SK-N-SH treated with all-trans-retinoic acid at 6 μM for 48 hours (cell line): ENCODE data around the gene CTNND2.
"Not testable (repeated sequence)": the region's sequence is repeated elsewhere in the genome, so short reads cannot be mapped to it uniquely, and the experiment has no call there.

ENCODE experiments used
- ATAC-seq: fragments of 200-7000 bp; cut with Tn5 transposase; 3 replicates; pipeline ENCODE4 v1.9.1; 2020; ENCODE audit warnings: mild to moderate bottlenecking, moderate library complexity
- ARNTL ChIP-seq: fragments of 450-650 bp; formaldehyde crosslinking; IDR thresholded peaks from 2 replicates; pipeline ENCODE4 v1.5.0; 2020; ENCODE audit warnings: low read depth, mild to moderate bottlenecking, moderate library complexity, borderline replicate concordance
- BACH2 ChIP-seq: fragments of 250-450 bp; sonication (Bioruptor Pico); IDR thresholded peaks from 2 replicates; pipeline ENCODE4 v1.9.0; 2021; ENCODE audit warnings: mild to moderate bottlenecking, borderline replicate concordance
- GLIS3 ChIP-seq: fragments of 250-450 bp; sonication (Bioruptor Pico); IDR thresholded peaks from 2 replicates; pipeline ENCODE4 v1.5.0; 2020; ENCODE audit warnings: mild to moderate bottlenecking, moderate library complexity
- ISL1 ChIP-seq: fragments of 250-450 bp; sonication (Bioruptor Pico); IDR thresholded peaks from 2 replicates; pipeline ENCODE4 v2.1.2; 2022; ENCODE audit warnings: mild to moderate bottlenecking, moderate library complexity
- OSR1 ChIP-seq: fragments of 250-450 bp; sonication (Bioruptor Pico); IDR thresholded peaks from 2 replicates; pipeline ENCODE4 v1.8.0; 2022; ENCODE audit warnings: moderate library complexity, mild to moderate bottlenecking, inconsistent platforms
- RARB ChIP-seq: fragments of 250-450 bp; sonication (Bioruptor Pico); IDR thresholded peaks from 2 replicates; pipeline ENCODE4 v1.8.0; 2021; ENCODE audit warnings: mild to moderate bottlenecking, moderate library complexity
- SNAI2 ChIP-seq: fragments of 250-450 bp; sonication (Bioruptor Pico); IDR thresholded peaks from 2 replicates; pipeline ENCODE4 v1.5.0; 2020; ENCODE audit warnings: mild to moderate bottlenecking, moderate library complexity
- TCF4 ChIP-seq: fragments of 250-450 bp; sonication (Bioruptor Pico); IDR thresholded peaks from 2 replicates; pipeline ENCODE4 v1.8.0; 2021; ENCODE audit warnings: mild to moderate bottlenecking, moderate library complexity, borderline replicate concordance
- ZC3H10 ChIP-seq: fragments of 250-450 bp; sonication (Bioruptor Pico); IDR thresholded peaks from 2 replicates; pipeline ENCODE4 v1.5.1; 2021; ENCODE audit warnings: mild to moderate bottlenecking, moderate library complexity
- ZFP3 ChIP-seq: fragments of 250-450 bp; sonication (Bioruptor Pico); IDR thresholded peaks from 2 replicates; pipeline ENCODE4 v1.5.0; 2020; ENCODE audit warnings: mild to moderate bottlenecking, moderate library complexity
- ZNF565 ChIP-seq: fragments of 450-650 bp; formaldehyde crosslinking; conservative IDR thresholded peaks from 2 replicates; pipeline ENCODE4 v1.5.0; 2020; ENCODE audit warnings: low read depth, mild to moderate bottlenecking, moderate library complexity
- ZNF70 ChIP-seq: fragments of 450-650 bp; formaldehyde crosslinking; IDR thresholded peaks from 2 replicates; pipeline ENCODE4 v1.5.0; 2020; ENCODE audit warnings: mild to moderate bottlenecking, moderate library complexity
- ZNF8 ChIP-seq: fragments of 450-650 bp; formaldehyde crosslinking; IDR thresholded peaks from 2 replicates; pipeline ENCODE4 v1.5.0; 2020; ENCODE audit warnings: mild to moderate bottlenecking, moderate library complexity
- TF ChIP-seq, protein P1 (sequence below): fragments of 250-450 bp; sonication (Bioruptor Pico); IDR thresholded peaks from 2 replicates; pipeline ENCODE4 v1.8.0; 2020; ENCODE audit warnings: mild to moderate bottlenecking, moderate library complexity, borderline replicate concordance
- TF ChIP-seq, protein P2 (sequence below): fragments of 250-450 bp; sonication (Bioruptor Pico); IDR thresholded peaks from 2 replicates; pipeline ENCODE4 v1.8.0; 2021; ENCODE audit warnings: low read depth, mild to moderate bottlenecking, moderate library complexity, borderline replicate concordance
- TF ChIP-seq, protein P3 (sequence below): fragments of 250-450 bp; sonication (Bioruptor Pico); IDR thresholded peaks from 2 replicates; pipeline ENCODE4 v1.5.1; 2021; ENCODE audit warnings: mild to moderate bottlenecking, moderate library complexity
- TF ChIP-seq, protein P4 (sequence below): fragments of 250-450 bp; sonication (Bioruptor Pico); IDR thresholded peaks from 2 replicates; pipeline ENCODE4 v1.5.0; 2020; ENCODE audit warnings: mild to moderate bottlenecking, moderate library complexity

The CTNND2 gene

DNA sequence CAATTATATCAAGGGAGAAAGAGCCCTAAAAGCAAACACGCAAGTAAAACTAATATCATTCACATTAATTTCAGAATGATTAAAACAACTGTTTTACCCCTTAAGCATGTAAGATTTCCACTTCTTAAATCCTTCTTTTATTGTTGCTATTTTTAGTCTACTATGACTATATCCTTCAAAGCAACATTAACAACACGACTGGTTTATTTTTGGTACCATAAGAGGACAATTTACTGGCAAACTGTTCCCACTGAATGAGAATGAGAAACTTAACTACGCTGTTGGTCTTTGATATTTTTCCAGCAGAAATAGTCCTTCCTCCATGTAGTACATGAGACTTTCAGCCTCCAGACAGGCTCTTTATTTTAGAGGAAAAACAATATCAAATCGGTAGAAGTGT is 281.5 kb downstream of the CTNND2 start:
- TF ChIP-seq ZC3H10 (CRISPR knock-in tag) (no peak), ZFP3 (CRISPR knock-in tag) (no peak)
- TF ChIP-seq, protein P1, sequence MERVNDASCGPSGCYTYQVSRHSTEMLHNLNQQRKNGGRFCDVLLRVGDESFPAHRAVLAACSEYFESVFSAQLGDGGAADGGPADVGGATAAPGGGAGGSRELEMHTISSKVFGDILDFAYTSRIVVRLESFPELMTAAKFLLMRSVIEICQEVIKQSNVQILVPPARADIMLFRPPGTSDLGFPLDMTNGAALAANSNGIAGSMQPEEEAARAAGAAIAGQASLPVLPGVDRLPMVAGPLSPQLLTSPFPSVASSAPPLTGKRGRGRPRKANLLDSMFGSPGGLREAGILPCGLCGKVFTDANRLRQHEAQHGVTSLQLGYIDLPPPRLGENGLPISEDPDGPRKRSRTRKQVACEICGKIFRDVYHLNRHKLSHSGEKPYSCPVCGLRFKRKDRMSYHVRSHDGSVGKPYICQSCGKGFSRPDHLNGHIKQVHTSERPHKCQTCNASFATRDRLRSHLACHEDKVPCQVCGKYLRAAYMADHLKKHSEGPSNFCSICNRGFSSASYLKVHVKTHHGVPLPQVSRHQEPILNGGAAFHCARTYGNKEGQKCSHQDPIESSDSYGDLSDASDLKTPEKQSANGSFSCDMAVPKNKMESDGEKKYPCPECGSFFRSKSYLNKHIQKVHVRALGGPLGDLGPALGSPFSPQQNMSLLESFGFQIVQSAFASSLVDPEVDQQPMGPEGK = no peak
- no peak for ATAC-seq

DNA sequence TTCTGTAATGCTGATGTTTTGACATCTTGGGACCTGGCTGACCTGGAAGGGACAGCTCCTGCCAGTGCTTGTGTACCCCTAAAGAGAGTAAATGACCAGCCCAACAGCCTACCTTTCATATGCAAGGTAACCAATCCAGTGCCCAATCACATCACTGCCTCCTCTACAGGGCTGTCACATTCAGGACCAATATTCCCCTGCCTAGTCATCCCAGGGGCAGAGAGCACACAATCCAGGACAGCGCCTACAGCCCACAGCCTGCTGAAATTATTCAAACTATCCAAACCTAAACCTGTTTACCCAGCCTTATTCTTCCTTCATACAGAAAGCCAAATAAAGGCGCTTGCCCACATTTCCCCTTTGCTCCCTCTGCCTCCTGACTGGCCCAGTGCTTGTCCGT is 284.1 kb downstream of the CTNND2 start:
- no peak for ATAC-seq
- TF ChIP-seq TCF4 (no peak), ZFP3 (CRISPR knock-in tag) (no peak)

DNA sequence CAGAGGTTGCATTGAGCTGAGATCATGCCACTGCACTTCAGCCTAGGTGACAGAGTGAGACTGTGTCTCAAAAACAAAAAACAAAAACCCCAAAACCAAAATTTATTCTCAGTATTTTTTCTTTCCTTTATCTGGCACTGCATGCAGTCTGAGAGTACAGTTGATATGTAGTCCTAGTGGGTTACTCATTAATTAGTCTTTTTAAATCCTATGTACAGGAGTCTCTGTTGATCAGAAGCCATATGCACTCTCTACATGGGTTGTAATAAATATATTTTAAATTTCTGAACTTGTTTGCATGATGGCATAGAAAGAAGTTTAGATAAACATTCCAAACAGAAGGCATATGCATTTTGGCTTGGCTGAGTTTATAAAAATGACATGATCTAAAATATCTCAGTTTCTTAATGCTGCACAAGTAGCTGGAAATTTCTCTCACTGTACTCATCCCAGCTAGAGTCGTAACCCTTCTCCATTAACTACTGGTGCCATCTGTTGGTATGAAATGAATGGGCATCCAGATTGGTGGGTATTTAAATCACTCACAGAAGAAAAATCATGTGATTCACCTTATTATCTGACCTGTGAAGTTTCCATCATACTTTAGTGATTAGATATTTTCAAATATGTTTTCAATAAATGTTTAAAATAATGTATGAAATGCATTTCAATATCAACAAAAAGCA is 284.8 kb downstream of the CTNND2 start:
- ATAC-seq = no peak
- TF ChIP-seq RARB (CRISPR knock-in tag) = no peak
- TF ChIP-seq, protein P2, sequence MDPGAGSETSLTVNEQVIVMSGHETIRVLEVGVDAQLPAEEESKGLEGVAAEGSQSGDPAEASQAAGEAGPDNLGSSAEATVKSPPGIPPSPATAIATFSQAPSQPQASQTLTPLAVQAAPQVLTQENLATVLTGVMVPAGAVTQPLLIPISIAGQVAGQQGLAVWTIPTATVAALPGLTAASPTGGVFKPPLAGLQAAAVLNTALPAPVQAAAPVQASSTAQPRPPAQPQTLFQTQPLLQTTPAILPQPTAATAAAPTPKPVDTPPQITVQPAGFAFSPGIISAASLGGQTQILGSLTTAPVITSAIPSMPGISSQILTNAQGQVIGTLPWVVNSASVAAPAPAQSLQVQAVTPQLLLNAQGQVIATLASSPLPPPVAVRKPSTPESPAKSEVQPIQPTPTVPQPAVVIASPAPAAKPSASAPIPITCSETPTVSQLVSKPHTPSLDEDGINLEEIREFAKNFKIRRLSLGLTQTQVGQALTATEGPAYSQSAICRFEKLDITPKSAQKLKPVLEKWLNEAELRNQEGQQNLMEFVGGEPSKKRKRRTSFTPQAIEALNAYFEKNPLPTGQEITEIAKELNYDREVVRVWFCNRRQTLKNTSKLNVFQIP (CRISPR knock-in tag) = no peak
- TF ChIP-seq ZC3H10 (CRISPR knock-in tag) = no peak
- TF ChIP-seq GLIS3 (CRISPR knock-in tag) = no peak
- no peak for TF ChIP-seq BACH2
- TF ChIP-seq TCF4 = no peak
- TF ChIP-seq ZNF8 = no peak
- no peak for TF ChIP-seq ISL1 (CRISPR knock-in tag)
- TF ChIP-seq ZNF565 (CRISPR knock-in tag) = no peak

GRCh38 chr5:11617080-11617479 is 287.2 kb downstream of the CTNND2 start:
- no peak for TF ChIP-seq ZNF70 (CRISPR knock-in tag)
- TF ChIP-seq, all 23 proteins: peak for 0
- no peak for ATAC-seq

GRCh38 chr5:11616624-11617023 is 287.6 kb downstream of the CTNND2 start:
- ATAC-seq = not testable (repeated sequence)

DNA sequence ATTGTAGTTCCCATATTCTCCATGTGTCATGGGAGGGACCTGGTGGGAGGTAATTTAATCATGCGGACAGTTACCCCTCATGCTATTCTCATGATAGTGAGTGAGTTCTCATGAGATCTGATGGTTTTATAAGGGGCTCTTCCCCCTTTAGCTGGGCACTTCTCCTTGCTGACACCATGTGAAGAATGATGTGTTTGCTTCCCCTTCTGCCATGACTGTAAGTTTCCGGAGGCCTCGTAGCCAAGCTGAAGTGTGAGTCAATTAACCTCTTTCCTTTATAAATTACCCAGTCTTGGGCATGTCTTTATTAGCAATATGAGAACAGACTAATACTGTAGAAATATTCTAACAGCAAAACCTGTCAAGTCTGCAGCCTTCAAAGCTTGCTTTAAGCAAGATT is 293.2 kb downstream of the CTNND2 start:
- TF ChIP-seq, protein P3, sequence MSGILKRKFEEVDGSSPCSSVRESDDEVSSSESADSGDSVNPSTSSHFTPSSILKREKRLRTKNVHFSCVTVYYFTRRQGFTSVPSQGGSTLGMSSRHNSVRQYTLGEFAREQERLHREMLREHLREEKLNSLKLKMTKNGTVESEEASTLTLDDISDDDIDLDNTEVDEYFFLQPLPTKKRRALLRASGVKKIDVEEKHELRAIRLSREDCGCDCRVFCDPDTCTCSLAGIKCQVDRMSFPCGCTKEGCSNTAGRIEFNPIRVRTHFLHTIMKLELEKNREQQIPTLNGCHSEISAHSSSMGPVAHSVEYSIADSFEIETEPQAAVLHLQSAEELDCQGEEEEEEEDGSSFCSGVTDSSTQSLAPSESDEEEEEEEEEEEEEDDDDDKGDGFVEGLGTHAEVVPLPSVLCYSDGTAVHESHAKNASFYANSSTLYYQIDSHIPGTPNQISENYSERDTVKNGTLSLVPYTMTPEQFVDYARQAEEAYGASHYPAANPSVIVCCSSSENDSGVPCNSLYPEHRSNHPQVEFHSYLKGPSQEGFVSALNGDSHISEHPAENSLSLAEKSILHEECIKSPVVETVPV (CRISPR knock-in tag) = no peak
- no peak for TF ChIP-seq ZNF565 (CRISPR knock-in tag)
- no peak for ATAC-seq

DNA sequence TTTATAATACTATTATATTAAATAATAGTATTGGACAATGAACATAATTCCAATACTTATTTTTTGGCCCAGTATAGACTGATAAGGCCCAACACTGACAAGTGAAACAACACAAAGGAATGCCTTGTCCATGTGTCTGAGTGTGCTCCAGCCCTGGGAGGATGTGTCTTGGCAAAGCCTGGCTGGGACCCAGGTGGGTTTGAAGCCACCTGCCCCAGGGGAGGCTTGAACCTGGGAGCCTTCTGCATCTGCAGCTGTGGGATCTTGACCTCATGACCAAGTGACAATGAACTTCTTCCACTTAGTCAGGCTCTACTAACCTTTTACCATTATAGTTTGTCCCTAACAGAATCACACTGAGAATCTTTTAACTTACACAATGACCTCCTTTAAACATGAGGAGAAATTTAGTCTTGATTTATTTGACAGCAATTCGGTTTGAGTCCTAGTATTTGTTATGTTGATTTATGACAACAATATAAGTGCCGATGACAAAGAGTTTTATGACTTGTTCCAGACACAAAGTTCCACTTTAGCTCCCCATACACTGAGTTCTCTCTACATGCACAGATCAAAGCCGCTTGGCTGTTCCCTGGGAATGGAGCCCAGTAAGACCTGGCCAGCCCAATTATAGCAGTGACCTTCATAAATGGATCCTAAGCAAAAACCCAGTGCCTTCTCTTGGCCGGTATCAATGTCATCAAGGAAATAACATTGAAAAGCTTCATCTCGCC is 294.5 kb downstream of the CTNND2 start:
- TF ChIP-seq GLIS3 (CRISPR knock-in tag) (no peak), ZNF8 (no peak), ZNF70 (CRISPR knock-in tag) (no peak), ARNTL (CRISPR knock-in tag) (no peak), OSR1 (CRISPR knock-in tag) (no peak), ZC3H10 (CRISPR knock-in tag) (no peak), ZNF565 (CRISPR knock-in tag) (no peak), SNAI2 (CRISPR knock-in tag) (no peak)
- TF ChIP-seq, protein P3 (CRISPR knock-in tag) = no peak
- TF ChIP-seq, protein P1 = no peak
- TF ChIP-seq, protein P4, sequence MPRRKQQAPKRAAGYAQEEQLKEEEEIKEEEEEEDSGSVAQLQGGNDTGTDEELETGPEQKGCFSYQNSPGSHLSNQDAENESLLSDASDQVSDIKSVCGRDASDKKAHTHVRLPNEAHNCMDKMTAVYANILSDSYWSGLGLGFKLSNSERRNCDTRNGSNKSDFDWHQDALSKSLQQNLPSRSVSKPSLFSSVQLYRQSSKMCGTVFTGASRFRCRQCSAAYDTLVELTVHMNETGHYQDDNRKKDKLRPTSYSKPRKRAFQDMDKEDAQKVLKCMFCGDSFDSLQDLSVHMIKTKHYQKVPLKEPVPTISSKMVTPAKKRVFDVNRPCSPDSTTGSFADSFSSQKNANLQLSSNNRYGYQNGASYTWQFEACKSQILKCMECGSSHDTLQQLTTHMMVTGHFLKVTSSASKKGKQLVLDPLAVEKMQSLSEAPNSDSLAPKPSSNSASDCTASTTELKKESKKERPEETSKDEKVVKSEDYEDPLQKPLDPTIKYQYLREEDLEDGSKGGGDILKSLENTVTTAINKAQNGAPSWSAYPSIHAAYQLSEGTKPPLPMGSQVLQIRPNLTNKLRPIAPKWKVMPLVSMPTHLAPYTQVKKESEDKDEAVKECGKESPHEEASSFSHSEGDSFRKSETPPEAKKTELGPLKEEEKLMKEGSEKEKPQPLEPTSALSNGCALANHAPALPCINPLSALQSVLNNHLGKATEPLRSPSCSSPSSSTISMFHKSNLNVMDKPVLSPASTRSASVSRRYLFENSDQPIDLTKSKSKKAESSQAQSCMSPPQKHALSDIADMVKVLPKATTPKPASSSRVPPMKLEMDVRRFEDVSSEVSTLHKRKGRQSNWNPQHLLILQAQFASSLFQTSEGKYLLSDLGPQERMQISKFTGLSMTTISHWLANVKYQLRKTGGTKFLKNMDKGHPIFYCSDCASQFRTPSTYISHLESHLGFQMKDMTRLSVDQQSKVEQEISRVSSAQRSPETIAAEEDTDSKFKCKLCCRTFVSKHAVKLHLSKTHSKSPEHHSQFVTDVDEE (CRISPR knock-in tag) = no peak
- no peak for ATAC-seq
